Esophagus squamous epithelium (tissue), 5 donors: ENCODE data around the gene SPEF2. TPM values are rescaled to one million over a fixed set of nuclear protein-coding genes. Genes with fewer than 3 reads are reported as not detected.
A peak's percentile ranks its signal among the peaks of the same experiment; 100 is the strongest.

Experiments used
- DNase-seq: peaks from one replicate; lab custom pipeline; 2025; lab: John Stamatoyannopoulos, UW
- H3K27ac ChIP-seq, 4 donors: fragments of 200-600 bp; sonication (generic); one replicate each; pipeline ENCODE4 v1.5.1; 2016 to 2019; ENCODE audit warnings: mild to moderate bottlenecking in 1 of 4
- H3K27me3 ChIP-seq, 4 donors: fragments of 200-600 bp; sonication (generic); 1 replicate in 3 of 4; 2 replicates in 1 of 4; pipeline versions ENCODE4 v1.5.1 to v1.6.0; 2017 to 2021; ENCODE audit warnings: antibody characterized with exemption in 1 of 4
- H3K36me3 ChIP-seq, 3 donors: fragments of 200-600 bp; sonication (generic); one replicate each; pipeline ENCODE4 v1.5.1; 2016 to 2019
- H3K4me1 ChIP-seq, 3 donors: fragments of 200-600 bp; sonication (generic); one replicate each; pipeline ENCODE4 v1.5.1; 2017 to 2019
- H3K4me3 ChIP-seq, 4 donors: fragments of 200-600 bp; sonication (generic); 1 replicate in 3 of 4; 2 replicates in 1 of 4; pipeline ENCODE4 v1.5.1; 2016 to 2019; ENCODE audit warnings: mild to moderate bottlenecking in 2 of 4, moderate library complexity in 1 of 4
- H3K9me3 ChIP-seq, 3 donors: fragments of 200-600 bp; sonication (generic); one replicate each; pipeline ENCODE4 v1.5.1; 2016 to 2019
- CTCF ChIP-seq, 6 experiments: fragments of 450-650 bp in 4 of 6; fragments of 200-600 bp in 2 of 6; sonication (generic) in 2 of 6; IDR thresholded peaks; one replicate each; pipeline ENCODE4 v1.5.1; 2016 to 2019; ENCODE audit warnings: antibody characterized with exemption in 6 of 6, mild to moderate bottlenecking in 4 of 6, moderate library complexity in 4 of 6
- POLR2A ChIP-seq, 4 donors: fragments of 450-650 bp; IDR thresholded peaks; one replicate each; pipeline ENCODE4 v1.6.1; 2017; ENCODE audit warnings: antibody characterized with exemption in 4 of 4, mild to moderate bottlenecking in 4 of 4, moderate library complexity in 3 of 4
- WGBS, 2 donors: methylation state at CpG; one replicate each; pipeline ENCODE4 v1.1.5; 2018; 5-methylcytosine and 5-hydroxymethylcytosine counted together
- intact Hi-C: fragments of 100-400 bp; cut with DNase I; formaldehyde crosslinking; loops from one replicate; pipeline ENCODE4 v1.15.0; 2022
- total RNA-seq, 4 donors: library from RNA; depleted of rRNA; stranded (reverse); fragments of >200 nt; gene quantifications; one replicate each; pipeline ENCODE4 v1.1.0, GENCODE V29; 2016
- donor health status: DM: yes; HTN: yes; CAD: no.

The SPEF2 gene
- total RNA-seq, 4 donors from 2014 or later = 1.2 to 6.1 (median 3.0) TPM

- no peak overlapping the region for H3K27ac ChIP-seq
- peaks cover 0 to 11% (median 0%) of the 10 kb centered on the region in 4 donors for H3K27me3 ChIP-seq
- no peak for DNase-seq
- no peak for TF ChIP-seq POLR2A (IDR thresholded peaks at IDR 0.05)
- TF ChIP-seq CTCF (IDR thresholded peaks at IDR 0.05) = no peak
- H3K4me1 ChIP-seq = no peaks in the 10 kb centered on the region
- H3K36me3 ChIP-seq = no peaks in the 10 kb centered on the region
- intact Hi-C loops = no loop called here
- H3K9me3 ChIP-seq = no peaks in the 10 kb centered on the region
- H3K4me3 ChIP-seq = no peak overlapping the region
Observed at GRCh38 chr5:35600591-35600990, 17.1 kb upstream of the SPEF2 start.

- intact Hi-C loops = no loop called here
- TF ChIP-seq CTCF (IDR thresholded peaks at IDR 0.05) (no peak), POLR2A (IDR thresholded peaks at IDR 0.05) (no peak)
- 64 to 77% methylated on average over 5 of the region's 5 CpGs for WGBS, 2 donors
- Histone ChIP-seq H3K27me3 (peaks cover 0 to 4% (median 0%) of the 10 kb centered on the region in 4 donors), H3K36me3 (no peaks in the 10 kb centered on the region), H3K4me3 (no peak overlapping the region), H3K4me1 (no peaks in the 10 kb centered on the region), H3K27ac (no peak overlapping the region), H3K9me3 (no peaks in the 10 kb centered on the region)
- DNase-seq = no peak
Observed at GRCh38 chr5:35608881-35609779, 8.5 kb upstream of the SPEF2 start.

DNA sequence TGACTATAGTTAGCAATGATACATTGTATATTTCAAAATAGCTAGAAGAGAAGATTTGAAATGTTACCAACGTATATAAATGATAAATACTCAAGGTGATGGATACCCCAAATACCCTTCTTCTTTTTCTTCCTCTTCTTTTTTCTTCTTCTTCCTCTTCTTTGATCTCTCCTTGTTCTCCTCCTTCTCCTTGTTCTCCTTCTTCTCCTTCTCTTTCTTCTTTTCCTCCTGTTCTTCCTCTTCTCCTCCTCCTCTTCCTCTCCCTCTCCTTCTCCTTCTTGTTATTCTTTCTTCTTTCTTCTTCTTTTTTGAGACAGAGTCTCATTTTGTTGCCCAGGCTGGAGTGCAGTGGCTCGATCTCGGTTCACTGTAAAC, 616 bp upstream of the SPEF2 start:
- WGBS, 2 donors = 47 to 60% methylated on average over 3 of the region's 3 CpGs
- peak overlapping the region in 3 of 4 donors; percentile 66 to 84 (median 75) for H3K4me3 ChIP-seq
- intact Hi-C loops = loop anchor here (10.0 kb wide), 1 partner anchor 308 kb away; no protein-coding TSS in a partner anchor
- H3K36me3 ChIP-seq = no peaks in the 10 kb centered on the region
- no peaks in the 10 kb centered on the region for H3K9me3 ChIP-seq
- peak overlapping the region in 1 of 4 donors; percentile 46 for H3K27ac ChIP-seq
- DNase-seq = no peak
- no peaks in the 10 kb centered on the region for H3K27me3 ChIP-seq
- peaks cover 4 to 18% (median 7%) of the 10 kb centered on the region in 3 donors for H3K4me1 ChIP-seq
- no peak for TF ChIP-seq POLR2A (IDR thresholded peaks at IDR 0.05)
- no peak for TF ChIP-seq CTCF (IDR thresholded peaks at IDR 0.05)

- Histone ChIP-seq H3K36me3 (no peaks in the 10 kb centered on the region), H3K4me3 (peak overlapping the region; percentile 48 to 84 (median 70)), H3K27me3 (no peaks in the 10 kb centered on the region), H3K27ac (peak overlapping the region in 3 of 4 donors; percentile 29 to 65 (median 46)), H3K4me1 (peaks cover 4 to 18% (median 7%) of the 10 kb centered on the region in 3 donors), H3K9me3 (no peaks in the 10 kb centered on the region)
- no peak for TF ChIP-seq POLR2A (IDR thresholded peaks at IDR 0.05)
- TF ChIP-seq CTCF (IDR thresholded peaks at IDR 0.05) = no peak
- WGBS, 2 donors = 7% methylated on average over 3 of the region's 4 CpGs
- intact Hi-C loops = loop anchor here (10.0 kb wide), 1 partner anchor 307 kb away; no protein-coding TSS in a partner anchor
- no peak for DNase-seq
Observed at GRCh38 chr5:35618304-35618636, 607 bp downstream of the SPEF2 start.

DNA sequence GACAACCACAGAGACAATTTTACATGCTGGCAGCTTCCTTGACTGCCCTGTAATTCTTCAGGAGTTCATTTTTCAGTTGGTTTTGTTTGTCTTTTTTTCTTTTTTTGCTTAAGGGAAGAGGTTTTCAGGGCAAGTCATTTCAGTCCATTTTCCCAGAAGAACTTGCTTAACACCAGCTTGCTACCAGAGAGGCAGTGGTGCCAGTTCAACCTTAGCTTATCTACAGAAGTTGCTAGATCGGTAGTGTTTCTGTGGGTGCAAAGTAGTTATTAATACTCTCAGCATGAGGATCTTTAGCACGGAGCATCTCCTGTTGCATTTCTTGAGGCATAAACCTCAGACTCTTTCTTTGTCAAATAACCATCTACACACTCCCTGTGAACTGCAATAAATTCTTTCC, 1.1 kb downstream of the SPEF2 start:
- Histone ChIP-seq H3K9me3 (no peaks in the 10 kb centered on the region), H3K27me3 (no peaks in the 10 kb centered on the region), H3K4me3 (peak overlapping the region in 2 of 4 donors; percentile 66 to 84), H3K36me3 (no peaks in the 10 kb centered on the region), H3K27ac (no peak overlapping the region), H3K4me1 (peaks cover 4 to 18% (median 7%) of the 10 kb centered on the region in 3 donors)
- 62 to 71% methylated on average over 2 of the region's 2 CpGs for WGBS, 2 donors
- DNase-seq = no peak
- TF ChIP-seq CTCF (IDR thresholded peaks at IDR 0.05) (no peak), POLR2A (IDR thresholded peaks at IDR 0.05) (no peak)
- intact Hi-C loops = loop anchor here (10.0 kb wide), 1 partner anchor 306 kb away; no protein-coding TSS in a partner anchor
